ENCODE results near the gene SLC25A34.

The SLC25A34 gene

DNA sequence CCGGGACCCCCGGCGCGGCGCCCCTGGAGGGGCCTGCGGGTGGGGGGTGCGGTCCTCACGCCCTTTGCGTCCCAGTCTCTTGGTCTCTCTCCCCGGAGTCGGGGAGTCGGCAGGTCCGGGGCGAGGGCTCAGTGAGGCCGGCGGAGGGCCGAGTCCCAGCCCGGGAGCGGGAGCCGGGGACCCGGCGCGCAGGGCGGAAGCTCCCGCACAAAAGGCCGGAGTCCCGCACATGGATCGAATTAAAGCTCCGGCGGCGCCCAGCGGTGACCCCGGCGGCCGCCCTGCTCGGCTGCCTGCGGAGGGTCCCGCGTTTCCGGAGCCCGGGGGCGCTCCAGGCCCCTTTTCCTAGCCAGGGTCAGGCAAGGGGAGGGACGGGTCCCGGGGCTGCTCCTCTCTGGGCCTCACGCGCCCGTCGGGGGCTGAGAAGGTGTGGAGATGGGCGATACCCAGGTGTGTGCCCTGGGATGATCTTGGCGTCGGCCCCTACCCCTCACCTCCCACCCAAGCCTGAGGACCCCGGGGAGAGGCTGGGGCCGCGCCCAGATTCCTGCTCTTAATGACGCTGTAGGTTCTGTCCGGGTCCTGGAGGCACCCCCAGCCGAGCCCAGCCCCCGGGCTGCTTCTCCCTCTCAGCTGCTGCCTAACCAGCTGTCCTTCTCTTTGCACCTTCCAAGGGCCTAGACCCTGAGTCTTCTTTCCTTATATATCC, 23.0 kb downstream of the SLC25A34 start:
- TF ChIP-seq, protein P1, sequence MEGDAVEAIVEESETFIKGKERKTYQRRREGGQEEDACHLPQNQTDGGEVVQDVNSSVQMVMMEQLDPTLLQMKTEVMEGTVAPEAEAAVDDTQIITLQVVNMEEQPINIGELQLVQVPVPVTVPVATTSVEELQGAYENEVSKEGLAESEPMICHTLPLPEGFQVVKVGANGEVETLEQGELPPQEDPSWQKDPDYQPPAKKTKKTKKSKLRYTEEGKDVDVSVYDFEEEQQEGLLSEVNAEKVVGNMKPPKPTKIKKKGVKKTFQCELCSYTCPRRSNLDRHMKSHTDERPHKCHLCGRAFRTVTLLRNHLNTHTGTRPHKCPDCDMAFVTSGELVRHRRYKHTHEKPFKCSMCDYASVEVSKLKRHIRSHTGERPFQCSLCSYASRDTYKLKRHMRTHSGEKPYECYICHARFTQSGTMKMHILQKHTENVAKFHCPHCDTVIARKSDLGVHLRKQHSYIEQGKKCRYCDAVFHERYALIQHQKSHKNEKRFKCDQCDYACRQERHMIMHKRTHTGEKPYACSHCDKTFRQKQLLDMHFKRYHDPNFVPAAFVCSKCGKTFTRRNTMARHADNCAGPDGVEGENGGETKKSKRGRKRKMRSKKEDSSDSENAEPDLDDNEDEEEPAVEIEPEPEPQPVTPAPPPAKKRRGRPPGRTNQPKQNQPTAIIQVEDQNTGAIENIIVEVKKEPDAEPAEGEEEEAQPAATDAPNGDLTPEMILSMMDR (IDR thresholded peaks at IDR 0.05): no peak

DNA sequence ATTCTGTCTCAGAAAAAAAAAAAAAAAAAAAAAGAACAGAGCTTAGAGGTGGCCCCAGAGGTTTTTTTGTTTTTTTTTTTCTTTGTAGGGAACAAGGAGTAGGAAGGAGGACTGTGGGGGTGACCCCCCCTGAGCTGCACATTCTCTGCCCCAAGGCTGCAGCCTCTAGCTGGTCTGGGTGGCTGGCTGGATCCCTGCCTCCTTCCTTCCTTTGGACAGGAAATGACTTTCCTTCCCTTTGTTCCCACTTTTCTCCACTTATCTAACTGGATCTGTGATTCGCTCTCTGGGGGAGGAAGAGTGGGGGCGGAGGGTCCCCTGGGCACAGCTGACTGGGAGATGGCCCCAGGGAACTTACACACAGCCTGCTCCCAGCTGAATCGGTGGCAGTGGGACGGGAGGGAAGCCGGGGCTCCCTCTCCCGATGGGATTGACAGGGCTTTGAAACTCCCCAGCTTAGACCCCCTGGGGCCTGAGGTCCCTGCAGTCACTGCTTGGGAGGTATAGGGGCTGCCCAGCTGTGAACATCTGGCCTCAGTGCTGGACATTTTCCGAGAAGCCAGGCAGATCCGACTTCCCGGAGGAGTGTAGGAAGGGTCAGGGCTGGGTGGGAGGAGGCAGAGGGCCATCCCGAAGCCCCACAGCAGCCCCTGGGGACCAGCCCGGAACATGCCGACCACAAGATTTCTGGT, 24.6 kb downstream of the SLC25A34 start:
- TF ChIP-seq, protein P1 (IDR thresholded peaks at IDR 0.05): no peak

DNA sequence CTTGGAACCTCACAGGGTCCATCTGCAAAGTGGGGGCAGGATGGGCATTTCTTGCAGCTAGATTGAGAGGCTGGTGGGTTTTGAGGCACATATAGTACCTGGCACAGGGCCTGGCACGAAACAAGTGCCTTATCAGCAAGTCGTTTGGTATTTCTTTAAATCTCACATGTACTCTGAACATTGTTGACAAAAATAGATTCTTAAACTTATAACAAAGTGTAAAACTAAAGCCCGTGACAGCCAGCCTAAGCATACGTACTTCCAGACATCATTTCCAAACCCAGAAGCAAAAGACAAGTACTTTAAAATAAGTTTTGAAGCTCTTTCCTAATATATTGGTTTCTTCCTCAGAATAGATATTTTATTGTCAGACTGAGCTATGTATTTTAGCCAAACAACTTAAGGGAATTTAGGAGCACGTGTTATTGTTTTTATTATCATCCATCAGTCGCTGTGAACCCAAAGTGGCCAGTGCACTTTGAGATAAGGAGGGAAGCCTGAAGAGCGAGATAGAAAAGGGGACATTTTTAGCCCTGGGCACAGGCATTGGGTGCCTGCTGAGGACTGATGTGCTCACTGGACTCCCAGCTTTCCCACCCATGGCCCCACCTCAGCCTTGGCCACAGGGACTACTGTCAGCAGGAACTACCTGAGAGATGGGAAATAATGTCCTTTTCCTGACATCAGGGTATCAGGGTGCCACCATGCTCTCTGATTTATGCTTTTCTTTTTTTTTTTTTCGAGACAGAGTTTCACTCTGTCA, 25.5 kb downstream of the SLC25A34 start:
- TF ChIP-seq, protein P1 (IDR thresholded peaks at IDR 0.05): no peak

DNA sequence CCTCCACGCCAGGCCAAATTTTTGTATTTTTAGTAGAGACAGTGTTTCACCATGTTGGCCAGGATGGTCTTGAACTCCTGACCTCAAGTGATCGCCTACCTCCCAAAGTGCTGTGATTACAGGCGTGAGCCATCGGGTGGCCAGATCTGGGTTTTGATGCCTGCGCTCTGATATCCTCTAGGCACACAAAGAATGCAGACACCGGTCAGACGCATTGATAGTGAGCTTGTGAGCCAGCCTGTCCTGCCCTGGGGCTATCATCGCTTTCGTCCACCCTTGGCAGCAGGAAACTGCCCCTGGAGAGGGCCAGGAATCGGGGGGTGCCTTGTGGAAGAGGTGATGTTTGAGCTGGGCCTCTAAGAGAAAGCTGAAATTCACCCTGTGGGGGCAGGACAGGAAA, 26.5 kb downstream of the SLC25A34 start:
- TF ChIP-seq, protein P1 (IDR thresholded peaks at IDR 0.05): no peak

DNA sequence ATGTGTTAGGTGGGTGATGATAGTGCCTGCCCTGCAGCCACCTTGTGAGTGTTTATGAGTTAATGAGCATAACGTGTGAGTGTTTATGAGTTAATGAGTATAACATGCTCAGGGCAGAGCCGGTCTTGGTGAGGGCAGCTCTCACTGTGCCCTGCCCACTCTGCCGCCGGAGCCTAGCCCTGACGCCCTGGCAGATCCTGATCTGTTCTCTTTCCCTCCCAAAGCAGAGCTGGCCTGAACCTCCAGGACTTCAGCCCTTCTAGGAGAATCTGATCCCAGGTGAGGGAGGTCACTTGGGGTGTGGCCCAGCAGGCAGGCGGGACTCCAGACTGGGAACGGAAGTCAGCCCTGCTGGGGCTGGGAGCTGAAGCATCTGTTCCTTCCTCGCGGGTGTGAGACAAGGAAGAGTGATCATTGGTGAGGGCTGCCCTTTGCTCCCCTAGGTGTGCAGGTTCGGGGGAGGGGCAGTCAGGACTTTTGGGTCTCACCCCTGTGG, 28.3 kb downstream of the SLC25A34 start:
- TF ChIP-seq, protein P1 (IDR thresholded peaks at IDR 0.05): no peak

DNA sequence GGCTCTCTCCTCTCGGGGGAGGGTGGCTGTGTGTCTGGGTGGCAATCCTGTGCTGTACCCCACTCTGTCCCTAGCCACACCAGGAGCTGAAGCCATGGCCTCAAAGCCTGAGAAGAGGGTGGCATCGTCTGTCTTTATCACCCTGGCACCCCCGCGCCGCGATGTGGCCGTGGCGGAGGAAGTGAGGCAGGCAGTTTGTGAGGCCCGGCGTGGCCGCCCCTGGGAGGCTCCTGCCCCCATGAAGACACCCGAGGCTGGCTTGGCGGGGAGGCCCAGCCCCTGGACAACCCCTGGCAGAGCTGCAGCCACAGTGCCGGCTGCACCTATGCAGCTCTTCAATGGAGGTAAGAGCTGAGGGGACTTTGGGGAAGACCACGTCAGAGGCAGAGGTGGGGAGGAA, 28.8 kb downstream of the SLC25A34 start:
- TF ChIP-seq, protein P1 (IDR thresholded peaks at IDR 0.05): no peak

DNA sequence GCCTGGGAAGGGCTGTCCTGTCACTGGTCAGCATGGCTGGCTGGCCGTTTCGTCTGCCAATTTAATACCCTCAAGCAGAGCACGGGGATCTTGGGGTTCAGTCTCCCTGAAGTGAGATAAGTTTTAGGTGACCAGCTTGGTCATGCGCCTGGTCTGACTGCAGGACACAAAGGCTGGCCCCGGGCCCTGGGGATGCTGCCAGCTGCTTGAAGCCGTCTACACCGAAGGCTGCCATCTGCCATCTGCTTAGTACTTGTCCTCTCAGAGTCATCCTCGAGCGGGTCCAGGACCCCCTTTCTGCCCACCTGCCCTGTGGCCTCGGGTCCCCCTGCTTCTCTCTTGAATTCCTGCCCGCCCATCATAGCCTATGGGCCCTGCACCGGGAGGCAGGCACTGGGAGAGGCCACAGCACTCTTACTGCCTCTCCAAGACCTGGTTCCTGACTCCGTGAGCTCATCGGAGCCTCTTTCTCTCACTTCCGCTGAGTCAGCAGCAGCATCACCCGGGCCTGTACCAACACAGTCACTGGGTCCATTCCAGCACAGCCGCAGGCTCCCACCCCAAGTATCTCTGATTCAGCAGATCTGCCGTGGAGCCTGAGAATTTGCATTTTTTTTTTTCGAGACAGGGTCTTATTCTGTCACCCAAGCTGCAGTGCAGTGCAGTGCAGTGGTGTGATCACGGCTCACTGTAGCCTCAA, 29.6 kb downstream of the SLC25A34 start:
- TF ChIP-seq, protein P1 (IDR thresholded peaks at IDR 0.05): no peak
